GM21723 (cell line): ENCODE data around the gene GNPTAB.
A peak's percentile ranks its signal among the peaks of the same experiment; 100 is the strongest.

ENCODE experiments used
- ATAC-seq: cut with Tn5 transposase; IDR thresholded peaks from one replicate; pipeline ENCODE4 v1.9.1; 2021; ENCODE audit warnings: mild to moderate bottlenecking, moderate library complexity; ENCODE audit not compliant: unreplicated experiment

GNPTAB gene

GRCh38 chr12:101775816-101776215 is 54.9 kb downstream of the GNPTAB start:
- ATAC-seq: no peak

GRCh38 chr12:101773650-101774162 is 57.1 kb downstream of the GNPTAB start:
- peak; percentile 79 for ATAC-seq

DNA sequence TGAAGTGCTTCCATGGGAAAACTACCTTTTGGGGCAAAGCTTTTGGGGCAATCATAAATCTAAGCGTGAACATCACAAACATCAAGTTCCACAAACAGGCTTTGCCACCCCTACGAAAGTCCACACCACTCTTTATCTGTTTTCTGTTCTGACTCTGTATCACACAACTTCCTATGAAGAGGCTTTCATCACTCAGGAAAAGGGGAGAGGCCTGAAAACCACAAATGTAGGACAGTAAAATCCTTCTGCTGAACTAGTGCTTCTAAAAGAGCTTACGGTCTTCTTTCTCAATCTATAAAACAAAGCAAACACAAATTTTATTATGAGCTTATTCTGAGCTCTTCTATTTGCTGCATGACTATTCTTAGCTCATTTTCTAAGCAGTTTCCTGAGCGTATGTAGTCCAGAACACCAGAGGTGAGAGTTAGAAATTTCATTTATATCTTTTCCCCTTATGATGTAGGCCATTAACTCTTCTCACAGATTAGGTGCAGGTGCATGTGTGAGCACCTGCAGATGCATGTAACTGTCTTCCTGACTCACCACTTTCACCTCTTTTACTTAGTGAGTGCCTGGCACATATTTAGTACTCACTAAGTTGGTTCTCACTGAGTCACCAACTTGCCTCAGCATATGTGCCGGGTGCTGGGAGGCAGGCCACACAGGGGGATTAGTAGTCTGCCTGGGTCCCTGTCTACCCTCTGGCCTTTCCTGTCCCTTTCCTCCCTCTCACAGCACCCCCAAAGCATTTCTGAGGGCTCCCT is 58.6 kb downstream of the GNPTAB start:
- no peak for ATAC-seq

GRCh38 chr12:101769865-101770264 is 60.9 kb downstream of the GNPTAB start:
- ATAC-seq: no peak

- no peak for ATAC-seq
These were observed 62.0 kb downstream of the GNPTAB start for GRCh38 chr12:101768781-101769180.

GRCh38 chr12:101767537-101767936 is 63.2 kb downstream of the GNPTAB start:
- ATAC-seq: no peak

GRCh38 chr12:101764051-101764792 is 66.5 kb downstream of the GNPTAB start:
- ATAC-seq: no peak

DNA sequence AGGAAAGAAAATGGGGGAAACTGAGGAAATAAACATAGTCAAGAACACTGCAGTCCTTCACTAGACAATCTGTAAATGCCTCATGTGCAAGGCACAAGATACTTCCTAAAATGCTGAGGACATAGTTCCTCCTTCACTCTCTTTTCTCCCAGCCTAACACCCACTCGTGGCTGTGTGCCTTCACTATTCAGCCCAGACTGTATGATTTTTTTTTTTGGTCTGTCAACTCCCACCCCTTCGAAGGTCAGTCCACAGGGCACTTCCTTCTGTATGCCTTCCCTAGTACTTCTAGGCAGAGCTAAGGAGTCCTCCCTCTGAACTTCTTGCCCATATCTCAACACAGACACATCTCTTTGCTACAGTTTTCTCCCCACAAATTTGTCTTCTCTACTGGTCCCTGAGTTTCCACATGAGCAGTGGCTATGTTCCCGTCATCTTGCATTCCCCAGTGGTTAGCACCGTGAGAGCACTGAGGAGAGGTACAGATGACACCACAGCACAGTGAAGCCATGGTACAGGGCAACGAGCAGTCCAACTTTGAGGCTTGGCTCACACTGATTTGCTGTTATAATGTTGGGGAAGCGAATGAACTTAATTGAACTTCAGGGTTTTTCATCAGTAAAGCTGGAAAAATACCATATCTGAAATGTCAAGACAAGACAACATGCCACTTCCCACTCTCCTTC is 67.4 kb downstream of the GNPTAB start:
- ATAC-seq: no peak

- no peak for ATAC-seq
These were observed 69.0 kb downstream of the GNPTAB start for GRCh38 chr12:101761781-101762180.

DNA sequence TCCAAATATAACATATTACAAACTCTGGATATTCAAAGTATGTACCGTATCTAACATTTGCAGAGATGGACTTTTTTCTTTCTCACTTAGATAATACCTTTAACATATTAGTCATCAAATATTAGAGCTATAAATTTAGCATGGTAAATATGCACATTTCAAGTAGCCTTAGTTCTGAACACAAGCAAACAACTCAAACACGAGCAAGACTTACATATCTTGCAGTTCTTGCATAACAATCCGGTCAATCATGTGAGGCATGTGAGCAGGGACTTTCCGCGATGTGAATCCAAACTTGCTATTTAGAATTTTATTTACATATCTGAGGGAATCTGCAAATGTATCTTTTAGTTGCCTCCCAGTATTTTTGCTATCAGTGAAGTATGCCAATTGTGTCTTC is 69.4 kb downstream of the GNPTAB start:
- no peak for ATAC-seq

DNA sequence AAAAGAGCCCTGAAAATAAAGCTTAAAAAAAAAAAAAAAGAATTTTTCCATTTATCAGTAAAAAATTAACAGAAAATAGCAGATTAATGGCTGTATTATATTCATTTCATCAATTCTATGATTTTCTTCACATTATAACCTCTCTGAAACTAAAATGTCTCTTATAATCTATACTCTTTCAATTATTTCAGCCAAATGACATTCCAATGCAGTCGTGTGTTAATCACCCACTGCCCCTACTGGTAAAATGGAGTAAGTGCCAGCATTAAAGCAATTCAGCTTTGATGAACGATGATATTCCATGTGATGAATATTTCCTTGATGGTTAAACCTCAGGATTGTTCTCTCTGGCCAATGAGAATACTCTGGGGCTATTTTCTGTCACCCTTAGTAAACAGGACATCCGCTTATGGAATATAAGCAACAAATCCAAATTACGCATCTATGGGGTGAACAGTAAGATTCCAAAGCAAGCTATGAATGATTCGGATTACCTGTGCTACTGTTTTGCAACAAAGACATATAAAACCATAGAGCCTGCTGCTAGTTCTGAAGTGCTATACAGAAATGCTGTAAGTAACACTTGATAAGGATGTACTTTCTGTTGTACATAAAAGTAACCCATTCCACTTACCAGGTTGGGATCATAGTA is 71.2 kb downstream of the GNPTAB start:
- no peak for ATAC-seq

- no peak for ATAC-seq
These were observed 80.6 kb downstream of the GNPTAB start for GRCh38 chr12:101750152-101750551.

GRCh38 chr12:101749657-101750056 is 81.1 kb downstream of the GNPTAB start:
- ATAC-seq: no peak

DNA sequence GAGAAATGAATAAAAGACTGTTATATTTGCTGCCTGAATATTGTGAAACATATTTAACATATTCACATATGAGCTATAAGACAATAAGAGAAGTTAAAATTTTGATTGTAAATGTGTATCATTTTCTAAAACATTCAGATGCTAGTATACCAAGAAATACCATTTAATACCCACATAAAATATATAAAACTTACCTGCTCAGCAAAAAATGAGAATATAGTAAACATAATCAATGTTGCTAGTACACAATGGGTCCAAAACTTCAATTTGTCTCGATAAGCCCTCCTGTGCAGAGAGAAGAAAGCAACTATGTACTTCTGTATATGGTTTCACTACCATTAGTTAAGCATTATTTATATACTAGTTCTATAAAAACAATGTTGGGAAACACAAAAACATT is 81.9 kb downstream of the GNPTAB start:
- ATAC-seq: no peak

GRCh38 chr12:101747697-101748096 is 83.1 kb downstream of the GNPTAB start:
- no peak for ATAC-seq

DNA sequence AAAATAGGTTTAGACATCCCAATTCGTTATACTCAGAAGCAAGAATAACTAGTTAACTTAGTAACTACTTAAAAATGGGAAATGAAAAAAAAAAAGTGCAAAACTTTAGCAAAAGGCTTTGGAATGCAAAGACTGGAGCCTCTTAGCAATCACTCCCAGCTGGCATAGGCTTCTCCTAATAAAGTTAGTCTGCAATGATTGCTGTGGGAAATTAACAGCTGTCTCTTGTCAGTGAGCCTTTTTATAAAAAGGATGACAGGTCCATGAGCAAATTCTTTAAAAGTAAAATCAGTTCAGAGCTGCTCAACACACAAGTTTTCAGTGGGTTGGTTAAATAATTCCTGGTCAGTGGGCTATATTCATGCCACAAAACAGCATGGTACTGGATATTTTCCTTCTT is 84.1 kb downstream of the GNPTAB start:
- no peak for ATAC-seq

DNA sequence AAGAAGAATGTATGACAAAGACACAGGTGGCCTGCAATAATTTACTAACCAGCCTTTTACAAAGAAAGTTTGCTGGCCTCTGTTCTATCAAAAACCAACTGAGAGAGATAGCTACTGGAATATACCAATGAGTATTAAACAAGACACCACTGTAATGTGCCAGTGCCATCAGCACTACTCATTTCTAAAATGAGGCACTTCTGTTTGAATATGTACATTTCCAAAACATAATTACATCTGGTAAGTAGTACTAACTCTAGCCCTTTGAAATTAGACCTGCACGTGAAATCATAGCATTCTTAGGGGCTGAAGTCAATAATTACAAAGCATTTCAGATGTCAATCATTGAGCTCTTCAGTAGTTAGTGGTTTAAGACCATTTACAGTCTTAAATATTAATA is 84.6 kb downstream of the GNPTAB start:
- no peak for ATAC-seq

GRCh38 chr12:101745481-101745880 is 85.3 kb downstream of the GNPTAB start:
- no peak for ATAC-seq

DNA sequence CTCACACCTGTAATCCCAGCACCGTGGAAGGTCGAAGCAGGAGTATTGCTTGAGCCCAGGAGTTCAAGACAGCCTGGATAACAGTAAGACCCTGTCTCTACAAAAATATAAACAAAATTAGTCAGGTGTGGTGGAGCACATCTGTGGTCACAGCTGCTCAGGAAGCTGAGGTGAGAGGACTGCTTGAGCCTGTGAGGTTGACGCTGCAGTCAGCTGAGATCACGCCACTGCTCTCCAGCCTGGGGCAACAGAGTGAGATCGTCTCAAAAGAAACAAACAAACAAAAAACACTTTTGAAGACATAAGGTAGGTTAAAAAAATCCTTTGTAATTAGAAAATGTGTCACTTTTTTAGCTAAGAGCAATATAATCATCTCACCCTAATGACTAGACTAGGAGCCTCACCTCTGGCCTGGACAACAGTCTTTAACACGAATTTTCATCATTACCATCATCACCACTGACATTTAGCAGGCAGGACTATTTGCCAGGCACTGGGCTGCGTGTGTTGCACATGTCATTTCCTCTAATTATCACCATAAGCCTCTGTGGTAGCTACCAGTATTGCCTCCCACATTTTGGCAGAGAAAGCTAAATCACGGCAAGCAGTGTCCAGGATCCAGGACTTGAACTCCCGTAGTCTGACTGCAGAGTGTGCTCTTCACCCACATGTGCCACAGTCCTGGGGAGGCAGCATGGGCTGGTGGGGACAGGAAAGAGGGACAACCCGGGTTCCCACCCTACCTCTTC is 86.9 kb downstream of the GNPTAB start:
- peak; percentile 98 for ATAC-seq

- ATAC-seq: no peak
These were observed 87.5 kb downstream of the GNPTAB start for GRCh38 chr12:101743242-101743641.
